Ishikawa (cell line): ENCODE measurements around the gene PLPP4.

Experiments used
- CEBPB ChIP-seq: IDR thresholded peaks from 2 replicates; pipeline ENCODE4 v1.6.1; 2012
- CREB1 ChIP-seq: IDR thresholded peaks from 2 replicates; pipeline ENCODE4 v1.6.1; 2012; ENCODE audit warnings: low read depth
- EGR1 ChIP-seq: IDR thresholded peaks from 2 replicates; pipeline ENCODE4 v1.6.1; 2012
- EP300 ChIP-seq: IDR thresholded peaks from 2 replicates; pipeline ENCODE4 v1.6.1; 2012; ENCODE audit warnings: borderline replicate concordance
- FOXM1 ChIP-seq: IDR thresholded peaks from 2 replicates; pipeline ENCODE4 v1.6.1; 2012; ENCODE audit warnings: low read depth, borderline replicate concordance
- RAD21 ChIP-seq: IDR thresholded peaks from 2 replicates; pipeline ENCODE4 v1.6.1; 2012; ENCODE audit warnings: low read depth
- REST ChIP-seq: IDR thresholded peaks from 2 replicates; pipeline ENCODE4 v1.6.1; 2012; ENCODE audit warnings: low read depth, mild to moderate bottlenecking
- TCF12 ChIP-seq: IDR thresholded peaks from 2 replicates; pipeline ENCODE4 v1.6.1; 2012; ENCODE audit warnings: low read depth
- TEAD4 ChIP-seq: IDR thresholded peaks from 2 replicates; pipeline ENCODE4 v1.6.1; 2012
- USF1 ChIP-seq: IDR thresholded peaks from 2 replicates; pipeline ENCODE4 v1.6.1; 2012
- YY1 ChIP-seq: IDR thresholded peaks from 2 replicates; pipeline ENCODE4 v1.6.1; 2012; ENCODE audit warnings: low read depth

- TF ChIP-seq CEBPB (no peak), FOXM1 (no peak), RAD21 (no peak), REST (no peak), TCF12 (no peak), TEAD4 (no peak), CREB1 (no peak), USF1 (no peak), EGR1 (no peak), YY1 (no peak), EP300 (no peak)
Observed at GRCh38 chr10:120593693-120594092, 136.7 kb downstream of the PLPP4 start.
